Measurements from ENCODE around the gene SMIM23. TPM values are rescaled to one million over a fixed set of nuclear protein-coding genes. Genes with fewer than 3 reads are reported as not detected.

Gene SMIM23
- total RNA-seq: not detected

DNA sequence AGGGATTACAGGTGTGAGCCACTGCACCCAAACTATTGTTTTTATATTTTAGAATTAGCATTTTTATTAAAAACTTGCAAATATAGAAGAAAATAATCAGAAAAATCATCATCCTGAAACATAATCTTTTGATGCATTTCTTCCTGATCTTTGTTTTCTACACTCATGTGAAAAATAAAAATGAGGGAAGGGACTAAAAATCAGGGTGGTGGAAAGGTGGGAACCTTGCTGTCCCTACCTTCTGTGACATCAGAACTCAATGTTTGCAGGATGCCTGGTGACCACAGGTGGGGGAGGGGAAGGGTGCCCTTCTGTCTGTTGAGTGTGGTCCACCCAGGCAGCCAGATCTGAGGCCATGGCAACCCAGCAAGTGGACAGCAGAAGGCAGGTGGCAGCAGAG, at the start of gene SMIM23:
Gene SMIM23 (plus strand): TSS at position 301 of the 400 bp plus-strand sequence. CDS start 55 bp downstream, at position 356.

Other genes starting within 250 kb of the SMIM23 start
- gene FBXW11, start 220.8 kb downstream of the SMIM23 start, total RNA-seq: 57.8 TPM